ENCODE data around the gene CDK5. TPM values are rescaled to one million over a fixed set of nuclear protein-coding genes. Genes with fewer than 3 reads are reported as not detected.
A peak's percentile ranks its signal among the peaks of the same experiment; 100 is the strongest.

CDK5 gene
- total RNA-seq, 4 donors from 2014 or later: 3.7 to 10.7 (median 5.9) TPM

- in situ Hi-C loops (cut with MboI; ENCODE audit: low sequenced_read_pairs in 4 of 4) (no loop called here), intact Hi-C loops (cut with DNase I; ENCODE audit: low total_unique reads) (no loop called here)
- H3K27me3 ChIP-seq: peaks cover 0 to 8% (median 0%) of the 10 kb centered on the region in 3 donors
- ATAC-seq: peak; percentile 16 to 37
- H3K36me3 ChIP-seq: no peaks in the 10 kb centered on the region
- no peak for TF ChIP-seq POLR2A (IDR thresholded peaks at IDR 0.05)
- TF ChIP-seq CTCF (IDR thresholded peaks at IDR 0.05 in 4 of 5, conservative IDR thresholded peaks at IDR 0.05 in 1 of 5): no peak
- no peak for DNase-seq
- H3K9me3 ChIP-seq: no peaks in the 10 kb centered on the region
- H3K4me3 ChIP-seq: no peak overlapping the region
- H3K4me1 ChIP-seq: peaks cover 0 to 6% of the 10 kb centered on the region in 2 donors
- H3K27ac ChIP-seq: no peak overlapping the region
Measured at GRCh38 chr7:151051108-151051507, 6.6 kb downstream of the CDK5 start.

GRCh38 chr7:151048911-151049463 lies 8.7 kb downstream of the CDK5 start:
- TF ChIP-seq POLR2A (IDR thresholded peaks at IDR 0.05): no peak
- TF ChIP-seq CTCF (IDR thresholded peaks at IDR 0.05 in 4 of 5, conservative IDR thresholded peaks at IDR 0.05 in 1 of 5): no peak
- in situ Hi-C loops (cut with MboI; ENCODE audit: low sequenced_read_pairs in 4 of 4) (loop anchor here in 1 of 4 donors (10.0 kb wide), 1 partner anchor 56 kb away; no protein-coding TSS in a partner anchor), intact Hi-C loops (cut with DNase I; ENCODE audit: low total_unique reads) (no loop called here)
- DNase-seq (no peak), ATAC-seq (no peak)
- no peaks in the 10 kb centered on the region for H3K9me3 ChIP-seq
- no peak overlapping the region for H3K27ac ChIP-seq
- H3K27me3 ChIP-seq: peaks cover 0 to 8% (median 0%) of the 10 kb centered on the region in 3 donors
- peaks cover 0 to 6% of the 10 kb centered on the region in 2 donors for H3K4me1 ChIP-seq
- no peak overlapping the region for H3K4me3 ChIP-seq
- H3K36me3 ChIP-seq: peaks cover 0 to 8% of the 10 kb centered on the region in 2 donors

- Histone ChIP-seq H3K9me3 (no peaks in the 10 kb centered on the region), H3K4me1 (peaks cover 0 to 6% of the 10 kb centered on the region in 2 donors), H3K4me3 (no peak within 1 kb of the TSS), H3K27me3 (peaks cover 0 to 8% (median 0%) of the 10 kb centered on the region in 3 donors), H3K27ac (no peak within 1 kb of the TSS), H3K36me3 (peaks cover 0 to 12% of the 10 kb centered on the region in 2 donors)
- ATAC-seq (no peak), DNase-seq (no peak)
- in situ Hi-C loops (cut with MboI; ENCODE audit: low sequenced_read_pairs in 4 of 4) (loop anchor here in 1 of 4 donors (10.0 kb wide), 1 partner anchor 57 kb away; no protein-coding TSS in a partner anchor), intact Hi-C loops (cut with DNase I; ENCODE audit: low total_unique reads) (no loop called here)
- TF ChIP-seq POLR2A (IDR thresholded peaks at IDR 0.05) (no peak), CTCF (IDR thresholded peaks at IDR 0.05 in 4 of 5, conservative IDR thresholded peaks at IDR 0.05 in 1 of 5) (no peak)
Measured at GRCh38 chr7:151047976-151048815, 9.5 kb downstream of the CDK5 start, which contains the start of gene ASIC3. Gene ASIC3 (plus strand): TSS chr7:151048531. CDS start chr7:151048886, 355 bp downstream.

- peaks cover 0 to 8% (median 0%) of the 10 kb centered on the region in 3 donors for H3K27me3 ChIP-seq
- TF ChIP-seq CTCF (IDR thresholded peaks at IDR 0.05 in 4 of 5, conservative IDR thresholded peaks at IDR 0.05 in 1 of 5) (no peak), POLR2A (IDR thresholded peaks at IDR 0.05) (no peak)
- H3K9me3 ChIP-seq: no peaks in the 10 kb centered on the region
- DNase-seq (no peak), ATAC-seq (no peak)
- no peak overlapping the region for H3K4me3 ChIP-seq
- peaks cover 0 to 6% of the 10 kb centered on the region in 2 donors for H3K4me1 ChIP-seq
- in situ Hi-C loops (cut with MboI; ENCODE audit: low sequenced_read_pairs in 4 of 4) (loop anchor here in 1 of 4 donors (10.0 kb wide), 1 partner anchor 58 kb away; no protein-coding TSS in a partner anchor), intact Hi-C loops (cut with DNase I; ENCODE audit: low total_unique reads) (no loop called here)
- H3K27ac ChIP-seq: no peak overlapping the region
- peaks cover 0 to 23% of the 10 kb centered on the region in 2 donors for H3K36me3 ChIP-seq
Measured at GRCh38 chr7:151046603-151047573, 10.8 kb downstream of the CDK5 start.
